Thyroid gland (tissue), 4 donors: ENCODE data around the gene ABR. TPM values are rescaled to one million over a fixed set of nuclear protein-coding genes. Genes with fewer than 3 reads are reported as not detected.

Experiments
- DNase-seq, 2 donors: peaks; one replicate each; pipeline ENCODE4 v3.0.0-alpha.2; 2019
- H3K27ac ChIP-seq, 3 donors: fragments of 200-600 bp; sonication (generic); 1 replicate in 2 of 3; 2 replicates in 1 of 3; pipeline ENCODE4 v1.5.1; 2016 to 2019; ENCODE audit warnings: mild to moderate bottlenecking in 1 of 3, moderate library complexity in 1 of 3
- H3K27me3 ChIP-seq: fragments of 200-600 bp; sonication (generic); one replicate; pipeline ENCODE4 v1.5.1; 2019
- H3K36me3 ChIP-seq, 2 donors: fragments of 200-600 bp; sonication (generic); one replicate each; pipeline ENCODE4 v1.5.1; 2016 to 2019
- H3K4me1 ChIP-seq, 2 donors: fragments of 200-600 bp; sonication (generic); one replicate each; pipeline ENCODE4 v1.5.1; 2017 to 2019
- H3K4me3 ChIP-seq, 3 donors: fragments of 200-600 bp; sonication (generic); replicated peaks in 1 of 3; 1 replicate in 2 of 3; 2 replicates in 1 of 3; pipeline ENCODE4 v1.5.1; 2016; ENCODE audit warnings: mild to moderate bottlenecking in 1 of 3
- H3K9me3 ChIP-seq: fragments of 200-600 bp; sonication (generic); one replicate; pipeline ENCODE4 v1.5.1; 2017
- POLR2A ChIP-seq, 2 donors: fragments of 450-650 bp; IDR thresholded peaks; one replicate each; pipeline ENCODE4 v1.6.1; 2017; ENCODE audit warnings: antibody characterized with exemption in 2 of 2, mild to moderate bottlenecking in 2 of 2, moderate library complexity in 1 of 2
- WGBS, 2 donors: methylation state at CpG; one replicate each; pipeline ENCODE4 v1.1.5; 2017; 5-methylcytosine and 5-hydroxymethylcytosine counted together
- intact Hi-C: fragments of 100-400 bp; cut with DNase I; formaldehyde crosslinking; loops from one replicate; pipeline ENCODE4 v1.15.1; 2023
- total RNA-seq, 4 donors: library from RNA; depleted of rRNA; stranded (reverse); fragments of >200 nt; gene quantifications; one replicate each; pipeline ENCODE4 v1.2.3, GENCODE V29; 2016
- TF ChIP-seq, protein P1 (sequence below), 6 experiments: fragments of 200-600 bp in 3 of 6; fragments of 450-650 bp in 3 of 6; sonication (generic) in 3 of 6; IDR thresholded peaks; one replicate each; pipeline ENCODE4 v1.5.1; 2016 to 2019; ENCODE audit warnings: antibody characterized with exemption in 6 of 6, mild to moderate bottlenecking in 2 of 6, inconsistent platforms in 1 of 6, moderate library complexity in 1 of 6

ABR gene
- total RNA-seq, 4 donors from 2014 or later: 23.7 to 33.7 (median 31.5) TPM

DNA sequence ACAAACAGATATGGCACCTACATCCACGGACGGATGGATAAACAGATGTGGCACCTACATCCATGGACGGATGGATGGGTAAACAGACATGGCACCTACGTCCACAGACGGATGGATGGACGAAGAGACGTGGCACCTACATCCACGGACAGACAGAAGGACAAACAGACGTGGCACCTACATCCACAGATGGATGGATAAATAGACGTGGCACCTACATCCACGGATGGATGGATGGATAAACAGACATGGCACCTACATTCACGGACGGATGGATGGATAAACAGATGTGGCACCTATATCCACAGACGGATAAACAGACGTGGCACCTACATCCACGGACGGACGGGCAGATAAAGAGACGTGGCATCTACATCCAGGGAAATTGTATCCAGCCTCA is 137.3 kb downstream of the ABR start:
- WGBS, 2 donors: 92 to 93% methylated on average over 19 of the region's 19 CpGs
- intact Hi-C loops: no loop called here
- H3K36me3 ChIP-seq: no peaks in the 10 kb centered on the region
- no peak overlapping the region for H3K27ac ChIP-seq
- no peak for TF ChIP-seq POLR2A (IDR thresholded peaks at IDR 0.05)
- TF ChIP-seq, protein P1, sequence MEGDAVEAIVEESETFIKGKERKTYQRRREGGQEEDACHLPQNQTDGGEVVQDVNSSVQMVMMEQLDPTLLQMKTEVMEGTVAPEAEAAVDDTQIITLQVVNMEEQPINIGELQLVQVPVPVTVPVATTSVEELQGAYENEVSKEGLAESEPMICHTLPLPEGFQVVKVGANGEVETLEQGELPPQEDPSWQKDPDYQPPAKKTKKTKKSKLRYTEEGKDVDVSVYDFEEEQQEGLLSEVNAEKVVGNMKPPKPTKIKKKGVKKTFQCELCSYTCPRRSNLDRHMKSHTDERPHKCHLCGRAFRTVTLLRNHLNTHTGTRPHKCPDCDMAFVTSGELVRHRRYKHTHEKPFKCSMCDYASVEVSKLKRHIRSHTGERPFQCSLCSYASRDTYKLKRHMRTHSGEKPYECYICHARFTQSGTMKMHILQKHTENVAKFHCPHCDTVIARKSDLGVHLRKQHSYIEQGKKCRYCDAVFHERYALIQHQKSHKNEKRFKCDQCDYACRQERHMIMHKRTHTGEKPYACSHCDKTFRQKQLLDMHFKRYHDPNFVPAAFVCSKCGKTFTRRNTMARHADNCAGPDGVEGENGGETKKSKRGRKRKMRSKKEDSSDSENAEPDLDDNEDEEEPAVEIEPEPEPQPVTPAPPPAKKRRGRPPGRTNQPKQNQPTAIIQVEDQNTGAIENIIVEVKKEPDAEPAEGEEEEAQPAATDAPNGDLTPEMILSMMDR (IDR thresholded peaks at IDR 0.05): no peak
- no peak for DNase-seq
- H3K4me3 ChIP-seq: no peak overlapping the region
- H3K4me1 ChIP-seq: peaks cover 0 to 20% of the 10 kb centered on the region in 2 donors
- H3K27me3 ChIP-seq: no peaks in the 10 kb centered on the region
- no peaks in the 10 kb centered on the region for H3K9me3 ChIP-seq

DNA sequence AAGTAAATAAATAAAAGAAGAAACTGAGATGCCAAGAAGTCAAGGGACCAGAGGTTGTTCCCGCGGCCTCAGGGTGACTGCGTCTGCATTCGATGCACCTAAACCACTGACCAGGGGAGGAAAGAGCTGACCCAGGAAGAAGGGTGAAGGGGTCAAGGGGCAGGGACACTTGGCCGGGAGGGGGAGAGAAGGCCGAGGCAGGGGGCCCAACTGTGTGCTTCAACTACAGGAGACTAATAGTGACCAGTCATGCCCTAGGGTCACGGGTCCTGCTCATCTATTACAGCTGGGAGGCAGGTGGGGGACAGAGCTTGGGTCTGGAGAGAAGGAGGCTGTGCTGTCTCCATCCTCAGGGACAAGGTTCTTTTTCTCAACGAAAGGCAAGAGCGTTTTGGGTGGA is 138.0 kb downstream of the ABR start:
- no peak for TF ChIP-seq POLR2A (IDR thresholded peaks at IDR 0.05)
- TF ChIP-seq, protein P1 (IDR thresholded peaks at IDR 0.05): no peak
- WGBS, 2 donors: 93% methylated on average over 9 of the region's 9 CpGs
- intact Hi-C loops: no loop called here
- H3K4me3 ChIP-seq: no peak overlapping the region
- no peaks in the 10 kb centered on the region for H3K27me3 ChIP-seq
- H3K4me1 ChIP-seq: peaks cover 0 to 20% of the 10 kb centered on the region in 2 donors
- H3K36me3 ChIP-seq: no peaks in the 10 kb centered on the region
- no peaks in the 10 kb centered on the region for H3K9me3 ChIP-seq
- H3K27ac ChIP-seq: no peak overlapping the region
- DNase-seq: no peak

DNA sequence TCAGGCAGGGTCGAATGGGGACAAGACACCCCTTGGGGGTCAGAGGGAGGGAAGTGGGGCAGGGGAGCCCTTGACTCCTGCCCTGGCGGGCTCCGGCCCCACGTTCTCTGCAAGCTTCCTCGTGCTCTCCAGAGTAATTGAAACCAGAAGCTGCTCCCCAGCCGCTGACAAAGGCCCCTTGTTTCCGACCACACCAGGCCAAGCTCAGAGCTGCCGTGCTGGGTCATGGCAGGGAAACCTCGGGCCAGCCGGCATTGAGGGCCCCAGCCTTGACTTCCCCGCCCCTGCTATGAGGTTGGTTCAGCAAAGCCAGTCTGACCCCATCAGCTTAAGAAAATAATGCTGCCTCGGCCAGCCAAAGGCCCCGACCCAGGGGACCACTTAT is 139.6 kb downstream of the ABR start:
- 80 to 81% methylated on average over 5 to 11 of the region's 13 CpGs for WGBS, 2 donors
- no peak overlapping the region for H3K4me3 ChIP-seq

DNA sequence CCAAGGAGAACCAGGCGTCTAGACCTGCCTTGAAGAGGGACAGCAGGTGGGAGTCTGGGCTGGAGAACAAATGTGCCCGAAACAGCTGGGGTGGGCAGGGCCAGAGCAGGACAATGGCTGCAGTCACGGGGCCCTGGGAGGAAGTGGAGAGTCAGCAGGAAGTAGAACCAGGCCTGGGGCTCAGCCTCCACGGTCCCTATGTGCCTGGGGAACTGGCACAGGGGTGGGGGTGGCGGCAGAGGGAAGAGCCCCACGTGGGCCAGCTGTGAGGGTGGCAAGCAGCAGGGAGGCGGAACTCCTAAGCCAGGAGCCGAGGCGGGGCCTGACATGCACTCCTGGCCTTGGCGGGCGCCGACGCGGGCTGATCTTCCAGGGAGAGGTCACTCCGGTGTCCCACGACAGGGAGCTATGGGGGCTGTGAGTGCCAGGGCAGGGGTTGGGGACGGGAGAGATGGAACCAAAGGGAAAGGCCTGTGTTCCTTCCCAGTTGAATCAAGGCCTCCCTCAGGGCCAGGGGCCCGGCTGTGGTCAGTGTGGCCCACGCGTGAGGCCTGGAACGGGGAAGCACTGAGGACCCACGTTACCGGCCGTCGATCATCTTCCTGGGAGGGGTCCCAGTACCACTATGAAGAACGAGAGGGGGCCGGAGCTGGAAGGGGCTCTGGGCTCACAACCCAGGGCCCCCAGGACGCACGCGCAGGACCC is 140.1 kb downstream of the ABR start:
- Histone ChIP-seq H3K4me1 (peaks cover 0 to 20% of the 10 kb centered on the region in 2 donors), H3K27ac (peak overlapping the region; percentile 52 to 68 (median 65)), H3K9me3 (no peaks in the 10 kb centered on the region), H3K4me3 (no peak overlapping the region), H3K27me3 (no peaks in the 10 kb centered on the region), H3K36me3 (no peaks in the 10 kb centered on the region)
- peak; percentile 47 to 49 for DNase-seq
- 66 to 78% methylated on average over 27 to 28 of the region's 30 CpGs for WGBS, 2 donors
- intact Hi-C loops: no loop called here
- no peak for TF ChIP-seq POLR2A (IDR thresholded peaks at IDR 0.05)

More for the DNA sequence above, 139.6 kb downstream of the ABR start:
- no peak for TF ChIP-seq POLR2A (IDR thresholded peaks at IDR 0.05)
- TF ChIP-seq, protein P1 (IDR thresholded peaks at IDR 0.05): no peak
- intact Hi-C loops: no loop called here
- H3K36me3 ChIP-seq: no peaks in the 10 kb centered on the region
- peak overlapping the region in 2 of 3 donors; percentile 52 to 68 for H3K27ac ChIP-seq
- no peaks in the 10 kb centered on the region for H3K9me3 ChIP-seq
- H3K27me3 ChIP-seq: no peaks in the 10 kb centered on the region
- H3K4me1 ChIP-seq: peaks cover 0 to 20% of the 10 kb centered on the region in 2 donors
- no peak for DNase-seq

DNA sequence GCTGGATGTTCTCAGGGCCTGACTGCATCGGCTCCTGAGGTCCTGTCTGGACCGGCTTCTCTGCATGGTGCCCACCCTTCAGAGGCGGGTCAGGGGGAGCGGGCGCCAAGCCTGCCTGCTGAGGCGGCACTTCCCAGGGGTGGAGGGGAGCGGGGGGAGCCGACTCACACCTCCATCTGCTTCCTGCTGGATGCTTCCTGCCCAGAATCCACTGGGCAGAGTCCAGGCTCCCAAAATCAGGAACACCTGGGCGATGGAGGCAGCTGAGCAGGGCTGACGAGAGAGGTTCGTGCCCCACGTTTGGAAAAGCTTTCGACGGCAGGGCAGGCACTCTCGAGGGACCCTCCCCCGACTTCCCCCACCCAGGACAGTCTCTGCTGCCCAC is 140.7 kb downstream of the ABR start:
- DNase-seq: no peak
- intact Hi-C loops: no loop called here
- Histone ChIP-seq H3K4me1 (peaks cover 0 to 20% of the 10 kb centered on the region in 2 donors), H3K27me3 (no peaks in the 10 kb centered on the region), H3K9me3 (no peaks in the 10 kb centered on the region), H3K27ac (peak overlapping the region in 2 of 3 donors; percentile 36 to 68), H3K4me3 (no peak overlapping the region), H3K36me3 (no peaks in the 10 kb centered on the region)
- TF ChIP-seq, protein P1 (IDR thresholded peaks at IDR 0.05): no peak
- no peak for TF ChIP-seq POLR2A (IDR thresholded peaks at IDR 0.05)
- 65 to 83% methylated on average over 8 to 9 of the region's 16 CpGs for WGBS, 2 donors
